GM23338 (cell line): ENCODE results near the gene OR11H7. TPM values are rescaled to one million over a fixed set of nuclear protein-coding genes. Genes with fewer than 3 reads are reported as not detected.

ENCODE experiments used
- ATAC-seq: fragments of 200-7000 bp; cut with Tn5 transposase; 3 replicates; pipeline ENCODE4 v1.9.1; 2020
- DNase-seq: peaks from one replicate; pipeline ENCODE4 v3.0.0-alpha.2; 2015; ENCODE audit warnings: low spot score
- H2AFZ ChIP-seq: fragments of 200-600 bp; sonication (generic); 2 replicates; pipeline ENCODE4 v1.8.0; 2016; ENCODE audit warnings: antibody characterized with exemption, mild to moderate bottlenecking, moderate library complexity
- H3F3A ChIP-seq: fragments of 200-600 bp; sonication (generic); replicated peaks from 2 replicates; pipeline ENCODE4 v1.8.0; 2017; ENCODE audit warnings: antibody characterized with exemption, mixed run types, low read depth
- H3K27ac ChIP-seq: fragments of 200-600 bp; sonication (generic); 2 replicates; pipeline ENCODE4 v1.6.1; 2016; ENCODE audit warnings: low read depth
- H3K27me3 ChIP-seq: fragments of 200-600 bp; sonication (generic); 2 replicates; pipeline ENCODE4 v1.8.0; 2016; ENCODE audit warnings: mild to moderate bottlenecking, mixed run types, moderate library complexity; ENCODE audit not compliant: insufficient read depth
- H3K36me3 ChIP-seq: fragments of 200-600 bp; sonication (generic); 2 replicates; pipeline ENCODE4 v1.8.0; 2016; ENCODE audit warnings: mild to moderate bottlenecking; ENCODE audit not compliant: insufficient read depth
- H3K4me1 ChIP-seq: fragments of 200-600 bp; sonication (generic); 2 replicates; pipeline ENCODE4 v1.8.0; 2016; ENCODE audit warnings: mild to moderate bottlenecking, moderate library complexity; ENCODE audit not compliant: insufficient read depth
- H3K4me2 ChIP-seq: fragments of 200-600 bp; sonication (generic); 2 replicates; pipeline ENCODE4 v1.7.1; 2017; ENCODE audit warnings: mixed run types
- H3K4me3 ChIP-seq: fragments of 200-600 bp; sonication (generic); 2 replicates; pipeline ENCODE4 v1.6.1; 2016; ENCODE audit warnings: mixed run types
- H3K79me2 ChIP-seq: fragments of 200-600 bp; sonication (generic); replicated peaks from 2 replicates; pipeline ENCODE4 v1.8.0; 2017; ENCODE audit warnings: mild to moderate bottlenecking; ENCODE audit not compliant: insufficient read depth
- H3K9me2 ChIP-seq: fragments of 200-600 bp; sonication (generic); 2 replicates; pipeline ENCODE4 v1.8.0; 2017; ENCODE audit not compliant: insufficient read depth
- H4K20me1 ChIP-seq: fragments of 200-600 bp; sonication (generic); replicated peaks from 2 replicates; pipeline ENCODE4 v1.8.0; 2017; ENCODE audit warnings: mild to moderate bottlenecking; ENCODE audit not compliant: insufficient read depth
- H3K27ac Mint-ChIP-seq: 2 replicates; pipeline ENCODE4 v1.8.0; 2020; ENCODE audit warnings: inconsistent platforms, mild to moderate bottlenecking, moderate library complexity, mixed read lengths
- H3K27me3 Mint-ChIP-seq: 3 replicates; pipeline ENCODE4 v1.8.0; 2022; ENCODE audit warnings: low read depth, mild to moderate bottlenecking, moderate library complexity, mixed read lengths, inconsistent platforms; ENCODE audit not compliant: insufficient read depth, poor library complexity
- H3K36me3 Mint-ChIP-seq: 3 replicates; pipeline ENCODE4 v1.8.0; 2021; ENCODE audit warnings: low read depth, mild to moderate bottlenecking, inconsistent platforms, moderate library complexity, mixed read lengths
- H3K4me1 Mint-ChIP-seq: 3 replicates; pipeline ENCODE4 v1.8.0; 2020; ENCODE audit warnings: mild to moderate bottlenecking, inconsistent platforms, mixed read lengths
- H3K4me3 Mint-ChIP-seq: 3 replicates; pipeline ENCODE4 v1.8.0; 2021; ENCODE audit warnings: moderate library complexity, mild to moderate bottlenecking, inconsistent platforms, mixed read lengths
- H3K9me3 Mint-ChIP-seq: 3 replicates; pipeline ENCODE4 v1.8.0; 2020; ENCODE audit warnings: moderate library complexity, mild to moderate bottlenecking, inconsistent platforms, mixed read lengths
- CREB1 ChIP-seq: fragments of 250-450 bp; sonication (Bioruptor Pico); IDR thresholded peaks from 2 replicates; pipeline ENCODE4 v1.5.0; 2020; ENCODE audit warnings: low read depth, mild to moderate bottlenecking, moderate library complexity
- CTCF ChIP-seq, 2 experiments: fragments of 200-600 bp in 1 of 2; sonication (generic) in 1 of 2; conservative IDR thresholded peaks; 2 replicates each; pipeline versions ENCODE4 v1.5.1 to v1.6.1; 2016 to 2017; ENCODE audit warnings: antibody characterized with exemption in 2 of 2, low read depth in 2 of 2, mild to moderate bottlenecking in 2 of 2, moderate library complexity in 1 of 2
- EZH2 ChIP-seq: fragments of 200-600 bp; sonication (generic); IDR thresholded peaks from one replicate; pipeline ENCODE4 v1.8.0; 2017; ENCODE audit warnings: antibody characterized with exemption, mild to moderate bottlenecking, low read depth; ENCODE audit not compliant: unreplicated experiment
- EZH2phosphoT487 ChIP-seq: fragments of 200-600 bp; sonication (generic); IDR thresholded peaks from one replicate; pipeline ENCODE4 v1.8.1; 2018; ENCODE audit warnings: antibody characterized with exemption; ENCODE audit not compliant: unreplicated experiment
- JUNB ChIP-seq: IDR thresholded peaks from one replicate; pipeline ENCODE4 v1.6.1; 2016; ENCODE audit warnings: antibody characterized with exemption; ENCODE audit not compliant: unreplicated experiment
- NANOG ChIP-seq: IDR thresholded peaks from 2 replicates; pipeline ENCODE4 v1.6.1; 2016; ENCODE audit warnings: antibody characterized with exemption, borderline replicate concordance
- POLR2AphosphoS5 ChIP-seq: IDR thresholded peaks from 2 replicates; pipeline ENCODE4 v1.6.1; 2016; ENCODE audit warnings: antibody characterized with exemption, low read depth
- REST ChIP-seq: IDR thresholded peaks from one replicate; pipeline ENCODE4 v1.6.1; 2018; ENCODE audit warnings: antibody characterized with exemption; ENCODE audit not compliant: unreplicated experiment
- STAT1 ChIP-seq: IDR thresholded peaks from one replicate; pipeline ENCODE4 v1.6.1; 2016; ENCODE audit warnings: antibody characterized with exemption; ENCODE audit not compliant: unreplicated experiment
- ZNF114 ChIP-seq: fragments of 250-450 bp; sonication (Bioruptor Pico); IDR thresholded peaks from 2 replicates; pipeline ENCODE4 v1.5.0; 2020; ENCODE audit warnings: mild to moderate bottlenecking, moderate library complexity
- ZNF331 ChIP-seq: fragments of 250-450 bp; sonication (Bioruptor Pico); IDR thresholded peaks from 2 replicates; pipeline ENCODE4 v1.5.0; 2020; ENCODE audit warnings: low read depth, mild to moderate bottlenecking, moderate library complexity
- ZNF462 ChIP-seq: fragments of 250-450 bp; sonication (Bioruptor Pico); IDR thresholded peaks from 2 replicates; pipeline ENCODE4 v1.5.0; 2020; ENCODE audit warnings: mild to moderate bottlenecking, moderate library complexity
- polyA plus RNA-seq: library from polyadenylated mRNA; unstranded; fragments of >200 nt; fragmentation: Nextera tagmentation; extraction: Ambion mirVana; gene quantifications from 2 replicates; pipeline ENCODE4 v1.2.1, GENCODE V29; 2016
- total RNA-seq: library from RNA; depleted of rRNA; stranded (reverse); fragments of >200 nt; shearing (Covaris generic); gene quantifications from 2 replicates; pipeline ENCODE4 v1.2.3, GENCODE V29; 2014
- TF ChIP-seq, protein P1 (sequence below): IDR thresholded peaks from 2 replicates; pipeline ENCODE4 v1.6.1; 2016; ENCODE audit warnings: antibody characterized with exemption

Gene OR11H7
- total and polyA plus RNA-seq, 2 experiments from 2014 or later: not detected

DNA sequence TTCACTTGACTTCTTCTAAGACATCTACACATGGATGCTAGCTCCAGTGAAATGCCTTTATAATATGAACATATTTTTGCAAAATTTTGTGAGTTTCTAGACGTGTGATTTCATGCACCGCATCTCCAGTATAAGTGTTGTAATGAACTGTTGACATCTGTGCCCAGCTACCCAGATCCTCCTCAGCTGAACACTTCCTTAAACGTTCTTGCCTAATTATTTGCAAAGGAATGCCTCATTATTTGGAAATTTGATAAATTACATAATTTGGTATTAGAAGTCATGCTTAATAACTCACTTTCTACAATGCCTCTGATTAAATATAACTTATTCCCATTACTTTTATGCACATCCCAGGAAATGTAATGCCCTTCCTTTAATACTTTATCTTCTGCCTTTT, 24.1 kb upstream of the OR11H7 start:
- Mint-ChIP-seq H3K4me1 (no peaks in the 10 kb centered on the region), H3K9me3 (peaks cover 81% of the 10 kb centered on the region), H3K36me3 (peaks cover 18% of the 10 kb centered on the region)

More for the DNA sequence above, 24.1 kb upstream of the OR11H7 start:
- H3F3A ChIP-seq: no peaks in the 10 kb centered on the region
- Mint-ChIP-seq H3K27me3 (peaks cover 2% of the 10 kb centered on the region), H3K27ac (no peak overlapping the region), H3K4me3 (no peak overlapping the region)
- no peak for TF ChIP-seq ZNF331
- no peak for TF ChIP-seq POLR2AphosphoS5
- no peak for TF ChIP-seq ZNF114 (CRISPR knock-in tag)
- no peak for TF ChIP-seq JUNB
- TF ChIP-seq CREB1 (CRISPR knock-in tag): no peak
- TF ChIP-seq CTCF (conservative IDR thresholded peaks at IDR 0.05; ENCODE audit: low read depth in 2 of 2): no peak
- no peak for TF ChIP-seq REST
- TF ChIP-seq EZH2phosphoT487: no peak
- TF ChIP-seq NANOG: no peak
- TF ChIP-seq EZH2: no peak
- no peak for TF ChIP-seq STAT1
- TF ChIP-seq, protein P1, sequence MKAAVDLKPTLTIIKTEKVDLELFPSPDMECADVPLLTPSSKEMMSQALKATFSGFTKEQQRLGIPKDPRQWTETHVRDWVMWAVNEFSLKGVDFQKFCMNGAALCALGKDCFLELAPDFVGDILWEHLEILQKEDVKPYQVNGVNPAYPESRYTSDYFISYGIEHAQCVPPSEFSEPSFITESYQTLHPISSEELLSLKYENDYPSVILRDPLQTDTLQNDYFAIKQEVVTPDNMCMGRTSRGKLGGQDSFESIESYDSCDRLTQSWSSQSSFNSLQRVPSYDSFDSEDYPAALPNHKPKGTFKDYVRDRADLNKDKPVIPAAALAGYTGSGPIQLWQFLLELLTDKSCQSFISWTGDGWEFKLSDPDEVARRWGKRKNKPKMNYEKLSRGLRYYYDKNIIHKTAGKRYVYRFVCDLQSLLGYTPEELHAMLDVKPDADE: no peak
- TF ChIP-seq ZNF462 (CRISPR knock-in tag): no peak
- DNase-seq (no peak), ATAC-seq (no peak)
- no peaks in the 10 kb centered on the region for H3K9me2 ChIP-seq
- H4K20me1 ChIP-seq: no peaks in the 10 kb centered on the region
- no peak overlapping the region for H3K27ac ChIP-seq
- H3K27me3 ChIP-seq: no peaks in the 10 kb centered on the region
- no peaks in the 10 kb centered on the region for H3K79me2 ChIP-seq
- H3K4me1 ChIP-seq: no peaks in the 10 kb centered on the region
- H3K4me3 ChIP-seq: no peak overlapping the region
- H3K36me3 ChIP-seq: peaks cover 4% of the 10 kb centered on the region; the same call in 1 of the 2 replicates
- H2AFZ ChIP-seq: no peak overlapping the region
- no peak overlapping the region for H3K4me2 ChIP-seq
